Peyer's patch (tissue), 4 donors: Measurements from ENCODE around the gene NGB. TPM values are rescaled to one million over a fixed set of nuclear protein-coding genes. Genes with fewer than 3 reads are reported as not detected.

Source experiments
- DNase-seq, 3 donors: peaks; one replicate each; pipeline ENCODE4 v3.0.0-alpha.2; 2017 to 2019
- H3K27ac ChIP-seq, 4 donors: fragments of 200-600 bp; sonication (generic); one replicate each; pipeline ENCODE4 v1.5.1; 2016 to 2019
- H3K27me3 ChIP-seq, 2 donors: fragments of 200-600 bp; sonication (generic); one replicate each; pipeline ENCODE4 v1.5.1; 2019
- H3K36me3 ChIP-seq, 3 donors: fragments of 200-600 bp; sonication (generic); one replicate each; pipeline ENCODE4 v1.5.1; 2016 to 2019
- H3K4me1 ChIP-seq, 4 donors: fragments of 200-600 bp; sonication (generic); one replicate each; pipeline ENCODE4 v1.5.1; 2016 to 2019
- H3K4me3 ChIP-seq, 4 donors: fragments of 200-600 bp; sonication (generic); 1 replicate in 3 of 4; 2 replicates in 1 of 4; pipeline ENCODE4 v1.5.1; 2016 to 2019; ENCODE audit warnings: mild to moderate bottlenecking in 1 of 4
- H3K9me3 ChIP-seq, 4 donors: fragments of 200-600 bp; sonication (generic); one replicate each; pipeline ENCODE4 v1.5.1; 2016 to 2019; ENCODE audit warnings: mild to moderate bottlenecking in 1 of 4
- CTCF ChIP-seq, 6 experiments: fragments of 450-650 bp in 4 of 6; fragments of 200-600 bp in 2 of 6; sonication (generic) in 1 of 6; IDR thresholded peaks; one replicate each; pipeline ENCODE4 v1.5.1; 2017 to 2019; ENCODE audit warnings: antibody characterized with exemption in 6 of 6, mild to moderate bottlenecking in 3 of 6, moderate library complexity in 1 of 6
- POLR2A ChIP-seq, 2 donors: fragments of 450-650 bp; IDR thresholded peaks; one replicate each; pipeline ENCODE4 v1.5.1; 2017; ENCODE audit warnings: antibody characterized with exemption in 2 of 2, mild to moderate bottlenecking in 2 of 2, moderate library complexity in 2 of 2
- total RNA-seq, 4 donors: library from RNA; depleted of rRNA; stranded (reverse); fragments of >200 nt; gene quantifications; one replicate each; pipeline ENCODE4 v1.1.0, GENCODE V29; 2016

NGB gene
- total RNA-seq, 4 donors from 2014 or later: not detected

- Histone ChIP-seq H3K4me1 (no peaks in the 10 kb centered on the region), H3K4me3 (no peak overlapping the region), H3K27ac (no peak overlapping the region), H3K9me3 (no peaks in the 10 kb centered on the region), H3K36me3 (no peaks in the 10 kb centered on the region), H3K27me3 (no peaks in the 10 kb centered on the region)
- TF ChIP-seq POLR2A (IDR thresholded peaks at IDR 0.05): no peak
- no peak for TF ChIP-seq CTCF (IDR thresholded peaks at IDR 0.05)
- no peak for DNase-seq
Measured at GRCh38 chr14:77230914-77231313, 40.1 kb downstream of the NGB start.

GRCh38 chr14:77228056-77228455 lies 43.0 kb downstream of the NGB start:
- DNase-seq: no peak
- Histone ChIP-seq H3K27ac (no peak overlapping the region), H3K4me3 (no peak overlapping the region), H3K36me3 (no peaks in the 10 kb centered on the region), H3K9me3 (no peaks in the 10 kb centered on the region), H3K27me3 (no peaks in the 10 kb centered on the region), H3K4me1 (no peaks in the 10 kb centered on the region)
- TF ChIP-seq CTCF (IDR thresholded peaks at IDR 0.05) (no peak), POLR2A (IDR thresholded peaks at IDR 0.05) (no peak)

GRCh38 chr14:77225892-77226557 lies 45.0 kb downstream of the NGB start:
- Histone ChIP-seq H3K4me3 (no peak overlapping the region), H3K27ac (no peak overlapping the region), H3K27me3 (no peaks in the 10 kb centered on the region), H3K4me1 (no peaks in the 10 kb centered on the region), H3K36me3 (no peaks in the 10 kb centered on the region), H3K9me3 (no peaks in the 10 kb centered on the region)
- no peak for DNase-seq
- TF ChIP-seq POLR2A (IDR thresholded peaks at IDR 0.05) (no peak), CTCF (IDR thresholded peaks at IDR 0.05) (no peak)

GRCh38 chr14:77225254-77225653 lies 45.8 kb downstream of the NGB start:
- no peaks in the 10 kb centered on the region for H3K9me3 ChIP-seq
- TF ChIP-seq CTCF (IDR thresholded peaks at IDR 0.05): no peak
- TF ChIP-seq POLR2A (IDR thresholded peaks at IDR 0.05): no peak
- no peak overlapping the region for H3K4me3 ChIP-seq
- no peak overlapping the region for H3K27ac ChIP-seq
- H3K36me3 ChIP-seq: no peaks in the 10 kb centered on the region
- H3K4me1 ChIP-seq: no peaks in the 10 kb centered on the region
- no peaks in the 10 kb centered on the region for H3K27me3 ChIP-seq
- no peak for DNase-seq

GRCh38 chr14:77224212-77224611 lies 46.8 kb downstream of the NGB start:
- DNase-seq: no peak
- TF ChIP-seq CTCF (IDR thresholded peaks at IDR 0.05) (no peak), POLR2A (IDR thresholded peaks at IDR 0.05) (no peak)
- Histone ChIP-seq H3K9me3 (no peaks in the 10 kb centered on the region), H3K4me3 (no peak overlapping the region), H3K27ac (no peak overlapping the region), H3K36me3 (no peaks in the 10 kb centered on the region), H3K27me3 (no peaks in the 10 kb centered on the region), H3K4me1 (no peaks in the 10 kb centered on the region)
